Stimulated activated CD8-positive, alpha-beta memory T cell treated with anti-CD3 and anti-CD28 coated beads, Interleukin-2, amount 100 ng/mL, for 1 hour (primary cell): ENCODE measurements around the gene SLC6A8.

Source experiments
- DNase-seq, 2 donors: peaks; one replicate each; pipeline ENCODE4 v3.0.0-alpha.2; 2020; ENCODE audit warnings: low read depth in 2 of 2

Gene SLC6A8

GRCh38 chrX:153687121-153688039 lies at the start of gene SLC6A8:
Gene SLC6A8, plus strand, starts transcription at chrX:153687926. Its CDS starts 649 bp downstream, at chrX:153688575.
- peak in 1 of 2 donors; percentile 9 for DNase-seq

GRCh38 chrX:153638041-153638371 lies 49.7 kb upstream of the SLC6A8 start:
- no peak for DNase-seq

GRCh38 chrX:153638436-153639176 lies 49.1 kb upstream of the SLC6A8 start:
- DNase-seq, result no peak

GRCh38 chrX:153639177-153640044 lies 48.3 kb upstream of the SLC6A8 start:
- DNase-seq, result no peak

- no peak for DNase-seq
Measured at GRCh38 chrX:153640045-153640686, 47.6 kb upstream of the SLC6A8 start.

GRCh38 chrX:153640736-153641575 lies 46.8 kb upstream of the SLC6A8 start:
- DNase-seq, result no peak

- no peak for DNase-seq
Measured at GRCh38 chrX:153641627-153642026, 46.1 kb upstream of the SLC6A8 start.

- no peak for DNase-seq
Measured at GRCh38 chrX:153642051-153642654, 45.6 kb upstream of the SLC6A8 start.

GRCh38 chrX:153642655-153643430 lies 44.9 kb upstream of the SLC6A8 start:
- no peak for DNase-seq

GRCh38 chrX:153643431-153644351 lies 44.0 kb upstream of the SLC6A8 start:
- no peak for DNase-seq

GRCh38 chrX:153644356-153645125 lies 43.2 kb upstream of the SLC6A8 start:
- DNase-seq, result no peak

- DNase-seq, result no peak
Measured at GRCh38 chrX:153645151-153645550, 42.6 kb upstream of the SLC6A8 start.

- DNase-seq, result no peak
Measured at GRCh38 chrX:153645921-153646488, 41.7 kb upstream of the SLC6A8 start.

- no peak for DNase-seq
Measured at GRCh38 chrX:153646620-153647373, 40.9 kb upstream of the SLC6A8 start, which contains the start of gene DUSP9. Gene DUSP9, plus strand, starts transcription at chrX:153647203. Its CDS starts 751 bp downstream, at chrX:153647954.

GRCh38 chrX:153647461-153648357 lies 40.0 kb upstream of the SLC6A8 start:
- no peak for DNase-seq
